CD4-positive, alpha-beta T cell treated with Interleukin-4 for 1 hour (primary cell): ENCODE measurements around the gene CACNA1B.
"Not testable (repeated sequence)": the region's sequence is repeated elsewhere in the genome, so short reads cannot be mapped to it uniquely, and the experiment has no call there.

Experiments
- DNase-seq, 2 donors: peaks; one replicate each; pipeline ENCODE4 v3.0.0-alpha.2; 2020 to 2022

CACNA1B gene

GRCh38 chr9:138078846-138079245, 201.3 kb downstream of the CACNA1B start:
- no peak for DNase-seq

GRCh38 chr9:138080979-138081378, 203.4 kb downstream of the CACNA1B start:
- DNase-seq = peak in 1 of 2 donors; percentile 5

GRCh38 chr9:138082918-138083636, 205.5 kb downstream of the CACNA1B start:
- peak in 1 of 2 donors; percentile 3 for DNase-seq

- DNase-seq = no peak
Observed at GRCh38 chr9:138083873-138084272, 206.3 kb downstream of the CACNA1B start.

- no peak for DNase-seq
Observed at GRCh38 chr9:138085568-138085967, 208.0 kb downstream of the CACNA1B start.

- not testable (repeated sequence) for DNase-seq
Observed at GRCh38 chr9:138092057-138092456, 214.5 kb downstream of the CACNA1B start.

GRCh38 chr9:138094028-138094427, 216.4 kb downstream of the CACNA1B start:
- DNase-seq = no peak

GRCh38 chr9:138095813-138096518, 218.4 kb downstream of the CACNA1B start:
- no peak for DNase-seq

GRCh38 chr9:138096519-138096845, 218.9 kb downstream of the CACNA1B start:
- DNase-seq = no peak

- DNase-seq = no peak
Observed at GRCh38 chr9:138097501-138097991, 220.0 kb downstream of the CACNA1B start.

GRCh38 chr9:138098116-138098907, 220.7 kb downstream of the CACNA1B start:
- no peak for DNase-seq

- DNase-seq = no peak
Observed at GRCh38 chr9:138098908-138099791, 221.6 kb downstream of the CACNA1B start.

GRCh38 chr9:138099803-138100598, 222.4 kb downstream of the CACNA1B start:
- DNase-seq = no peak

GRCh38 chr9:138100711-138101350, 223.2 kb downstream of the CACNA1B start:
- DNase-seq = no peak

- no peak for DNase-seq
Observed at GRCh38 chr9:138101444-138102234, 224.1 kb downstream of the CACNA1B start.

- DNase-seq = no peak
Observed at GRCh38 chr9:138102246-138103051, 224.9 kb downstream of the CACNA1B start.

GRCh38 chr9:138103111-138103848, 225.7 kb downstream of the CACNA1B start:
- DNase-seq = no peak

GRCh38 chr9:138103849-138104206, 226.2 kb downstream of the CACNA1B start:
- DNase-seq = no peak
